Measurements from ENCODE around the gene RASIP1. TPM values are rescaled to one million over a fixed set of nuclear protein-coding genes. Genes with fewer than 3 reads are reported as not detected.

RASIP1 gene
- total RNA-seq, 1 donor from 2014 or later: 0.62 TPM

GRCh38 chr19:48724796-48725753 is 15.3 kb downstream of the RASIP1 start:
- TF ChIP-seq CTCF (IDR thresholded peaks at IDR 0.05): no peak
- Mint-ChIP-seq H3K27ac (ENCODE audit: unreplicated experiment) (peak overlapping the region; percentile 96), H3K9me3 (ENCODE audit: low read depth) (peaks cover 6% of the 10 kb centered on the region), H3K4me3 (ENCODE audit: unreplicated experiment) (no peak overlapping the region), H3K27me3 (ENCODE audit: low read depth) (no peaks in the 10 kb centered on the region), H3K4me1 (ENCODE audit: low read depth) (peaks cover 24% of the 10 kb centered on the region), H3K36me3 (ENCODE audit: low read depth) (peaks cover 4% of the 10 kb centered on the region)
- DNase-seq (ENCODE audit: low spot score): no peak

GRCh38 chr19:48722196-48722708 is 18.2 kb downstream of the RASIP1 start:
- H3K36me3 Mint-ChIP-seq (ENCODE audit: low read depth): peaks cover 4% of the 10 kb centered on the region
- TF ChIP-seq CTCF (IDR thresholded peaks at IDR 0.05): no peak
- H3K27ac Mint-ChIP-seq (ENCODE audit: unreplicated experiment): no peak overlapping the region
- H3K4me3 Mint-ChIP-seq (ENCODE audit: unreplicated experiment): no peak overlapping the region
- H3K9me3 Mint-ChIP-seq (ENCODE audit: low read depth): peaks cover 6% of the 10 kb centered on the region
- no peak for DNase-seq (ENCODE audit: low spot score)
- peaks cover 24% of the 10 kb centered on the region for H3K4me1 Mint-ChIP-seq (ENCODE audit: low read depth)
- no peaks in the 10 kb centered on the region for H3K27me3 Mint-ChIP-seq (ENCODE audit: low read depth)

GRCh38 chr19:48720613-48721296 is 19.7 kb downstream of the RASIP1 start:
- Mint-ChIP-seq H3K27me3 (ENCODE audit: low read depth) (no peaks in the 10 kb centered on the region), H3K4me1 (ENCODE audit: low read depth) (peaks cover 35% of the 10 kb centered on the region), H3K36me3 (ENCODE audit: low read depth) (peaks cover 3% of the 10 kb centered on the region), H3K4me3 (ENCODE audit: unreplicated experiment) (peak overlapping the region; percentile 98), H3K27ac (ENCODE audit: unreplicated experiment) (peak overlapping the region; percentile 99), H3K9me3 (ENCODE audit: low read depth) (peaks cover 2% of the 10 kb centered on the region)
- peak; percentile 100 for DNase-seq (ENCODE audit: low spot score)
- no peak for TF ChIP-seq CTCF (IDR thresholded peaks at IDR 0.05)

- peak overlapping the region; percentile 99 for H3K27ac Mint-ChIP-seq (ENCODE audit: unreplicated experiment)
- H3K9me3 Mint-ChIP-seq (ENCODE audit: low read depth): no peaks in the 10 kb centered on the region
- peaks cover 3% of the 10 kb centered on the region for H3K36me3 Mint-ChIP-seq (ENCODE audit: low read depth)
- no peaks in the 10 kb centered on the region for H3K27me3 Mint-ChIP-seq (ENCODE audit: low read depth)
- no peak for TF ChIP-seq CTCF (IDR thresholded peaks at IDR 0.05)
- peak overlapping the region; percentile 98 for H3K4me3 Mint-ChIP-seq (ENCODE audit: unreplicated experiment)
- no peak for DNase-seq (ENCODE audit: low spot score)
- peaks cover 36% of the 10 kb centered on the region for H3K4me1 Mint-ChIP-seq (ENCODE audit: low read depth)
Measured at GRCh38 chr19:48720251-48720612, 20.2 kb downstream of the RASIP1 start.

All from chondrocyte (in vitro differentiated cells).